HFFc6 (cell line): ENCODE data around the gene RNF26. TPM values are rescaled to one million over a fixed set of nuclear protein-coding genes. Genes with fewer than 3 reads are reported as not detected.

Experiments used
- DNase-seq: peaks from one replicate; pipeline ENCODE4 v3.0.0-alpha.2; 2018
- H3K27ac Mint-ChIP-seq: 2 replicates; pipeline ENCODE4 v1.8.0; 2020; ENCODE audit warnings: mild to moderate bottlenecking, mixed read lengths
- H3K27me3 Mint-ChIP-seq: 2 replicates; pipeline ENCODE4 v1.8.0; 2021; ENCODE audit warnings: mild to moderate bottlenecking, moderate library complexity, mixed read lengths; ENCODE audit not compliant: insufficient read depth
- H3K36me3 Mint-ChIP-seq: 2 replicates; pipeline ENCODE4 v1.8.0; 2021; ENCODE audit warnings: low read depth, mixed read lengths
- H3K4me1 Mint-ChIP-seq: 2 replicates; pipeline ENCODE4 v1.8.0; 2020; ENCODE audit warnings: low read depth, mixed read lengths
- H3K4me3 Mint-ChIP-seq: 2 replicates; pipeline ENCODE4 v1.8.0; 2020; ENCODE audit warnings: mild to moderate bottlenecking, moderate library complexity, mixed read lengths
- H3K9me3 Mint-ChIP-seq: 2 replicates; pipeline ENCODE4 v1.8.0; 2020; ENCODE audit warnings: mild to moderate bottlenecking, mixed read lengths
- CTCF ChIP-seq: fragments of 200-600 bp; sonication (generic); IDR thresholded peaks from 2 replicates; pipeline ENCODE4 v1.5.0; 2021; ENCODE audit warnings: antibody characterized with exemption, mild to moderate bottlenecking
- total RNA-seq, 6 experiments: library from RNA; stranded (reverse); fragmentation: NEBNext Ultra II Directional; extraction: Animal tissue kit (Norgen Biotek cat#: 25700); gene quantifications; 2 replicates in 1 of 6; 3 replicates in 5 of 6; pipeline ENCODE4 v1.2.3, GENCODE V29; 2021

Gene RNF26
- total RNA-seq, 6 experiments from 2014 or later, result 48.6 to 63.5 (median 52.7) TPM

- Mint-ChIP-seq H3K36me3 (peaks cover 37% of the 10 kb centered on the region), H3K27me3 (no peaks in the 10 kb centered on the region), H3K27ac (no peak overlapping the region), H3K4me1 (peaks cover 5% of the 10 kb centered on the region; the same call in 1 of the 2 replicates), H3K4me3 (no peak overlapping the region), H3K9me3 (peaks cover 5% of the 10 kb centered on the region; the same call in 1 of the 2 replicates)
- TF ChIP-seq CTCF, result peak; percentile 30; the same call in 1 of the 2 replicates
- no peak for DNase-seq
Observed at GRCh38 chr11:119295178-119295577, 39.1 kb upstream of the RNF26 start.

- Mint-ChIP-seq H3K9me3 (no peaks in the 10 kb centered on the region), H3K4me1 (peaks cover 5% of the 10 kb centered on the region; the same call in 1 of the 2 replicates), H3K27me3 (no peaks in the 10 kb centered on the region), H3K36me3 (peaks cover 38% of the 10 kb centered on the region), H3K27ac (no peak overlapping the region), H3K4me3 (no peak overlapping the region)
- no peak for TF ChIP-seq CTCF
- DNase-seq, result no peak
Observed at GRCh38 chr11:119297938-119298337, 36.4 kb upstream of the RNF26 start.

- no peak overlapping the region for H3K4me3 Mint-ChIP-seq
- TF ChIP-seq CTCF, result no peak
- H3K9me3 Mint-ChIP-seq, result no peaks in the 10 kb centered on the region
- peaks cover 46% of the 10 kb centered on the region for H3K36me3 Mint-ChIP-seq
- no peaks in the 10 kb centered on the region for H3K27me3 Mint-ChIP-seq
- no peak overlapping the region; the same call in 1 of the 2 replicates for H3K27ac Mint-ChIP-seq
- DNase-seq, result no peak
- peaks cover 5% of the 10 kb centered on the region; the same call in 1 of the 2 replicates for H3K4me1 Mint-ChIP-seq
Observed at GRCh38 chr11:119298726-119299125, 35.6 kb upstream of the RNF26 start.

GRCh38 chr11:119299416-119299815 lies 34.9 kb upstream of the RNF26 start:
- H3K36me3 Mint-ChIP-seq, result peaks cover 48% of the 10 kb centered on the region
- H3K27ac Mint-ChIP-seq, result no peak overlapping the region
- no peak overlapping the region for H3K4me3 Mint-ChIP-seq
- H3K27me3 Mint-ChIP-seq, result no peaks in the 10 kb centered on the region
- peaks cover 5% of the 10 kb centered on the region; the same call in 1 of the 2 replicates for H3K4me1 Mint-ChIP-seq
- DNase-seq, result no peak
- no peaks in the 10 kb centered on the region for H3K9me3 Mint-ChIP-seq
- TF ChIP-seq CTCF, result no peak

GRCh38 chr11:119300198-119300964 lies 33.9 kb upstream of the RNF26 start:
- no peak for DNase-seq
- no peak overlapping the region for H3K4me3 Mint-ChIP-seq
- no peak for TF ChIP-seq CTCF
- peaks cover 5% of the 10 kb centered on the region; the same call in 1 of the 2 replicates for H3K4me1 Mint-ChIP-seq
- H3K36me3 Mint-ChIP-seq, result peaks cover 48% of the 10 kb centered on the region
- H3K27ac Mint-ChIP-seq, result no peak overlapping the region
- no peaks in the 10 kb centered on the region for H3K9me3 Mint-ChIP-seq
- no peaks in the 10 kb centered on the region for H3K27me3 Mint-ChIP-seq
